Endothelial cell of umbilical vein (primary cell): Measurements from ENCODE around the gene WDR93. TPM values are rescaled to one million over a fixed set of nuclear protein-coding genes. Genes with fewer than 3 reads are reported as not detected.

Experiments used
- BruUV-seq: library from RNA; stranded (reverse); fragments of 400-500 nt; replicated peaks from 2 replicates; lab custom pipeline; 2021; lab: Mats Ljungman, UMichigan
- CTCF ChIA-PET: fragments of 300-600, 350-600 bp; sonication (Branson Sonifier 250); formaldehyde crosslinking; loops from one replicate; lab custom pipeline; 2021; ENCODE audit warnings: antibody characterized with exemption, inconsistent platforms; lab: Charles Lee
- POLR2A ChIA-PET: fragments of 300-600, 350-600 bp; sonication (Branson Sonifier 250); formaldehyde crosslinking; loops from one replicate; lab custom pipeline; 2021; ENCODE audit warnings: antibody characterized with exemption, inconsistent platforms; lab: Charles Lee
- DNase-seq: peaks from one replicate; pipeline ENCODE4 v3.0.0-alpha.2; 2011; ENCODE audit warnings: low read depth, low spot score
- FAIRE-seq: peaks from 2 replicates; lab custom pipeline; 2011; peaks lifted over from hg19 to GRCh38; lab: Jason Lieb, UNC
- H2AFZ ChIP-seq: 2 replicates; pipeline ENCODE4 v1.6.0; 2012; ENCODE audit warnings: low read depth, low read length, control low read depth, inconsistent platforms
- H3K27ac ChIP-seq: 2 replicates; pipeline ENCODE4 v1.5.1; 2011; ENCODE audit warnings: low read depth, mild to moderate bottlenecking, control low read depth, low read length, moderate library complexity; ENCODE audit not compliant: insufficient read depth
- H3K27me3 ChIP-seq, 2 experiments: 2 replicates each; pipeline versions ENCODE4 v1.6.0 to v1.6.1; 2011; ENCODE audit warnings: low read length in 2 of 2, mixed read lengths in 1 of 2; ENCODE audit not compliant: control insufficient read depth in 2 of 2, insufficient read depth in 2 of 2
- H3K36me3 ChIP-seq, 2 experiments: 2 replicates in 1 of 2; 3 replicates in 1 of 2; pipeline ENCODE4 v1.5.1; 2011; ENCODE audit warnings: low read length in 2 of 2, mild to moderate bottlenecking in 1 of 2, moderate library complexity in 1 of 2; ENCODE audit not compliant: control insufficient read depth in 2 of 2, insufficient read depth in 2 of 2; ENCODE audit errors: extremely low read depth in 1 of 2
- H3K4me1 ChIP-seq: 3 replicates; pipeline ENCODE4 v1.5.1; 2011; ENCODE audit warnings: mild to moderate bottlenecking, low read length; ENCODE audit not compliant: control insufficient read depth, insufficient read depth; ENCODE audit errors: extremely low read depth
- H3K4me2 ChIP-seq: 2 replicates; pipeline ENCODE4 v1.6.1; 2011; ENCODE audit warnings: low read length, control low read depth, mixed read lengths; ENCODE audit not compliant: insufficient read depth
- H3K4me3 ChIP-seq, 3 experiments: fragments of 200-600 bp in 1 of 3; sonication (generic), shearing (Covaris generic) in 1 of 3; replicated peaks in 1 of 3; 2 replicates each; pipeline ENCODE4 v1.5.1; 2011 to 2016; ENCODE audit warnings: control low read depth in 3 of 3, low read length in 3 of 3, mild to moderate bottlenecking in 2 of 3, inconsistent platforms in 1 of 3, low read depth in 1 of 3, moderate library complexity in 1 of 3; ENCODE audit not compliant: insufficient read depth in 1 of 3
- H3K79me2 ChIP-seq: 2 replicates; pipeline ENCODE4 v1.6.0; 2012; ENCODE audit warnings: low read length, inconsistent platforms; ENCODE audit not compliant: control insufficient read depth, insufficient read depth
- H3K9ac ChIP-seq: replicated peaks from 2 replicates; pipeline ENCODE3; 2011; ENCODE audit warnings: low read length, control low read depth; ENCODE audit not compliant: insufficient read depth; ENCODE audit errors: extremely low read depth
- H3K9me1 ChIP-seq: replicated peaks from 3 replicates; pipeline ENCODE4 v1.6.0; 2011; ENCODE audit warnings: mild to moderate bottlenecking, low read length; ENCODE audit not compliant: control insufficient read depth, insufficient read depth; ENCODE audit errors: extremely low read depth
- H3K9me3 ChIP-seq: replicated peaks from 2 replicates; pipeline ENCODE4 v1.5.1; 2012; ENCODE audit warnings: low read length, inconsistent platforms; ENCODE audit not compliant: control insufficient read depth, insufficient read depth
- H4K20me1 ChIP-seq: replicated peaks from 2 replicates; pipeline ENCODE3; 2011; ENCODE audit warnings: mild to moderate bottlenecking, low read length; ENCODE audit not compliant: control insufficient read depth, insufficient read depth; ENCODE audit errors: extremely low read depth
- CTCF ChIP-seq, 2 donors: IDR thresholded peaks; 1 replicate in 1 of 2; 2 replicates in 1 of 2; pipeline ENCODE4 v1.5.1; 2011; ENCODE audit warnings: low read length in 2 of 2, mild to moderate bottlenecking in 2 of 2, moderate library complexity in 2 of 2, control low read depth in 1 of 2, inconsistent platforms in 1 of 2, low read depth in 1 of 2; ENCODE audit not compliant: insufficient read depth in 1 of 2; ENCODE audit errors: extremely low read depth in 1 of 2
- EZH2 ChIP-seq: IDR thresholded peaks from 2 replicates; pipeline ENCODE4 v1.6.1; 2012; ENCODE audit warnings: borderline replicate concordance, low read depth, mild to moderate bottlenecking, moderate library complexity, low read length, inconsistent platforms; ENCODE audit not compliant: severe bottlenecking
- FOS ChIP-seq: IDR thresholded peaks from 2 replicates; pipeline ENCODE4 v1.6.1; 2011; ENCODE audit warnings: mild to moderate bottlenecking, low read length, moderate library complexity, borderline replicate concordance; ENCODE audit not compliant: insufficient read depth
- JUN ChIP-seq: IDR thresholded peaks from 2 replicates; pipeline ENCODE4 v1.6.1; 2011; ENCODE audit warnings: borderline replicate concordance, low read depth; ENCODE audit not compliant: insufficient read length, insufficient read depth
- MAX ChIP-seq: IDR thresholded peaks from 2 replicates; pipeline ENCODE4 v1.6.1; 2011; ENCODE audit not compliant: insufficient read depth, insufficient read length
- MYC ChIP-seq: IDR thresholded peaks from one replicate; pipeline ENCODE4 v1.6.1; 2011; ENCODE audit warnings: mild to moderate bottlenecking, low read depth, low read length
- POLR2A ChIP-seq: IDR thresholded peaks from 2 replicates; pipeline ENCODE4 v1.6.1; 2012; ENCODE audit warnings: low read depth, mild to moderate bottlenecking, control low read depth, low read length
- POLR2AphosphoS5 ChIP-seq: IDR thresholded peaks from 2 replicates; pipeline ENCODE4 v1.6.1; 2012; ENCODE audit warnings: low read depth, mild to moderate bottlenecking, control low read depth, low read length, moderate library complexity; ENCODE audit not compliant: insufficient read depth
- dilution Hi-C: fragments of 300-500 bp; cut with MboI; formaldehyde crosslinking; loops from one replicate; pipeline ENCODE4 v1.15.0; 2019; ENCODE audit warnings: low sequenced_read_pairs; ENCODE audit not compliant: extremely low pct_ligation_motif_present
- intact Hi-C: fragments of 100-400 bp; cut with micrococcal nuclease; formaldehyde crosslinking; loops from one replicate; pipeline ENCODE4 v1.10.0; 2022
- polyA plus RNA-seq, 4 experiments: library from polyadenylated mRNA; depleted of rRNA in 3 of 4; stranded (reverse) in 3 of 4; unstranded in 1 of 4; fragments of >200 nt; gene quantifications; 2 replicates each; pipeline versions ENCODE4 v1.2.1 to v1.2.3, GENCODE V29; 2011 to 2012; ENCODE audit warnings: missing spikeins in 1 of 4
- total RNA-seq: library from RNA; stranded (reverse); gene quantifications from 2 replicates; pipeline ENCODE4 v1.2.3, GENCODE V29; 2021

WDR93 gene
- total and polyA plus RNA-seq, 2 donors (not counting 3 experiments of a cell fraction or from before 2014, with no cell fraction given) = 0.07 TPM; not detected in 1

GRCh38 chr15:89674526-89674925 is 16.1 kb upstream of the WDR93 start:
- Histone ChIP-seq H3K27ac (no peak overlapping the region), H3K79me2 (no peaks in the 10 kb centered on the region), H3K4me1 (no peaks in the 10 kb centered on the region), H3K9me1 (no peaks in the 10 kb centered on the region), H2AFZ (no peak overlapping the region), H3K4me2 (no peak overlapping the region), H4K20me1 (no peaks in the 10 kb centered on the region), H3K4me3 (no peak overlapping the region), H3K27me3 (peaks cover 0 to 4% of the 10 kb centered on the region in 2 experiments), H3K9ac (no peak overlapping the region), H3K36me3 (no peaks in the 10 kb centered on the region), H3K9me3 (no peaks in the 10 kb centered on the region)
- BruUV-seq = no TSS peak
- TF ChIP-seq FOS (no peak), JUN (no peak), CTCF (IDR thresholded peaks at IDR 0.05; ENCODE audit: extremely low read depth in 1 of 2, insufficient read depth in 1 of 2, low read depth in 1 of 2, low read length in 2 of 2) (no peak), MAX (no peak), POLR2AphosphoS5 (no peak), POLR2A (no peak), EZH2 (no peak), MYC (no peak)
- ChIA-PET CTCF (interaction anchor here (0.8 to 3.6 kb wide), 3 partner anchors 12 to 66 kb away, joined by 3 to 15 read pairs (median 12); no protein-coding TSS in a partner anchor), POLR2A (no interaction called here)
- dilution Hi-C loops (no loop called here), intact Hi-C loops (no loop called here)
- FAIRE-seq (no peak), DNase-seq (no peak)
